ENCODE data around the gene CIP2A. TPM values are rescaled to one million over a fixed set of nuclear protein-coding genes. Genes with fewer than 3 reads are reported as not detected.

The CIP2A gene
- total RNA-seq, 6 donors from 2014 or later, result 1.9 to 7.5 (median 3.8) TPM

- 65 to 74% methylated on average over 1 of the region's 1 CpG for WGBS, 2 donors
- no peaks in the 10 kb centered on the region for H3K4me1 ChIP-seq
These were observed 70.3 kb downstream of the CIP2A start for GRCh38 chr3:108518895-108519294.

DNA sequence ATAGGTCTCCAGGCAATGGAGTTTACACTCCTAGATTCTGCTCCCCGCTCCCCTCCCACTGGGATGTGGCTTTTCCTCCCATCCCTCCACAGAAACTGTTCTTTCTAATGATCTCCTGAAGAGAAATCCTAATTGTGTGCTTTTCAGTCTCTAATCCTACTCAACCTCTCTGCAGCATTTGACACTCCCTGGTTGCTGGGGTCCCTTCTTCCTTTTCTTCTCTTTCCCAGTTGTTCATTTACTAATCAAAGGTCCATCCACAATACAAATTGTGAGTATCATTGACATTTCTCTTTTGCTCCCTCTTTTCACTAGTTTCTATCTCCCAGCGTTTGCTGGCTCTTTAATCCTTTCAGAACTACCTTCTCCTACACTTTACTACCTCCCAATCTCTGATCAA lies 72.4 kb downstream of the CIP2A start:
- TF ChIP-seq CTCF (IDR thresholded peaks at IDR 0.05), result no peak
- TF ChIP-seq POLR2A (IDR thresholded peaks at IDR 0.05), result no peak
- TF ChIP-seq POLR2AphosphoS5 (IDR thresholded peaks at IDR 0.05), result no peak
- TF ChIP-seq EP300 (IDR thresholded peaks at IDR 0.05), result no peak
- Histone ChIP-seq H3K36me3 (no peaks in the 10 kb centered on the region), H3K27me3 (no peaks in the 10 kb centered on the region), H3K9me3 (no peaks in the 10 kb centered on the region), H3K4me1 (no peaks in the 10 kb centered on the region), H3K4me3 (no peak overlapping the region), H3K27ac (no peak overlapping the region)
- 87 to 90% methylated on average over 2 of the region's 2 CpGs for WGBS, 2 donors
- DNase-seq (no peak), ATAC-seq (ENCODE audit: low FRiP score in 2 of 2) (no peak)

More at GRCh38 chr3:108518895-108519294, 70.3 kb downstream of the CIP2A start:
- H3K4me3 ChIP-seq, result no peak overlapping the region
- no peak for ATAC-seq (ENCODE audit: low FRiP score in 2 of 2)
- TF ChIP-seq EP300 (IDR thresholded peaks at IDR 0.05), result no peak
- TF ChIP-seq POLR2AphosphoS5 (IDR thresholded peaks at IDR 0.05), result no peak
- TF ChIP-seq CTCF (IDR thresholded peaks at IDR 0.05), result no peak
- no peak for TF ChIP-seq POLR2A (IDR thresholded peaks at IDR 0.05)
- DNase-seq, result no peak
- H3K27me3 ChIP-seq, result no peaks in the 10 kb centered on the region
- H3K27ac ChIP-seq, result no peak overlapping the region
- H3K36me3 ChIP-seq, result no peaks in the 10 kb centered on the region
- H3K9me3 ChIP-seq, result no peaks in the 10 kb centered on the region

GRCh38 chr3:108513961-108514360 lies 75.3 kb downstream of the CIP2A start:
- Histone ChIP-seq H3K4me1 (no peaks in the 10 kb centered on the region), H3K9me3 (no peaks in the 10 kb centered on the region), H3K27ac (no peak overlapping the region), H3K4me3 (no peak overlapping the region), H3K36me3 (no peaks in the 10 kb centered on the region), H3K27me3 (no peaks in the 10 kb centered on the region)
- DNase-seq (no peak), ATAC-seq (ENCODE audit: low FRiP score in 2 of 2) (no peak)
- TF ChIP-seq POLR2A (IDR thresholded peaks at IDR 0.05), result no peak
- TF ChIP-seq EP300 (IDR thresholded peaks at IDR 0.05), result no peak
- TF ChIP-seq CTCF (IDR thresholded peaks at IDR 0.05), result no peak
- TF ChIP-seq POLR2AphosphoS5 (IDR thresholded peaks at IDR 0.05), result no peak
- WGBS, 2 donors, result 45 to 51% methylated on average over 3 of the region's 3 CpGs

DNA sequence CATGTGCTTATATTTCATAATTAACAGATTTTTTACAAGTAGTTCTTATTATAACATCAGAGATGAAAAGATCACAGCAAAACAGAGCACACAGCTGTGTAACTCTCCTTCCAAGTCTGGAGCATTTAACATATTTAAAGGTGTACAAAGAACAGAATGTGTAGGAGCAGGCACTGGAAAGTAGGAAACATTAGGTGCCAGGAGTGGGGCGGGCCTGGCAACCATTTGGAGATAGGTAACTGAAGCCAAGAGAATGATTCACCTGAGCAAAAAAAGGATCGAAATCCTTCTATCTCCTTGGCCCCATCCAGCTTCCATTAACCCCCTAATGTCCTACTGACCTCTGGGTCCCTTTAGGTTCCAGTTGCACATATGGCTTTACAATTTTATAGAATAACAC lies 76.6 kb downstream of the CIP2A start:
- no peak overlapping the region for H3K4me3 ChIP-seq
- no peak for TF ChIP-seq EP300 (IDR thresholded peaks at IDR 0.05)
- no peak for TF ChIP-seq CTCF (IDR thresholded peaks at IDR 0.05)
- TF ChIP-seq POLR2A (IDR thresholded peaks at IDR 0.05), result no peak
- no peak for TF ChIP-seq POLR2AphosphoS5 (IDR thresholded peaks at IDR 0.05)
- DNase-seq, result no peak

GRCh38 chr3:108511490-108511889 lies 77.7 kb downstream of the CIP2A start:
- Histone ChIP-seq H3K4me1 (no peaks in the 10 kb centered on the region), H3K36me3 (no peaks in the 10 kb centered on the region), H3K27ac (no peak overlapping the region), H3K4me3 (no peak overlapping the region), H3K9me3 (no peaks in the 10 kb centered on the region), H3K27me3 (no peaks in the 10 kb centered on the region)
- ATAC-seq (ENCODE audit: low FRiP score in 2 of 2), result no peak
- no peak for DNase-seq
- TF ChIP-seq POLR2AphosphoS5 (IDR thresholded peaks at IDR 0.05), result no peak
- no peak for TF ChIP-seq EP300 (IDR thresholded peaks at IDR 0.05)
- TF ChIP-seq CTCF (IDR thresholded peaks at IDR 0.05), result no peak

More for the DNA sequence above, 76.6 kb downstream of the CIP2A start:
- Histone ChIP-seq H3K36me3 (no peaks in the 10 kb centered on the region), H3K4me1 (no peaks in the 10 kb centered on the region), H3K27ac (no peak overlapping the region), H3K9me3 (no peaks in the 10 kb centered on the region), H3K27me3 (no peaks in the 10 kb centered on the region)
- WGBS, 2 donors, result 72 to 76% methylated on average over 2 of the region's 2 CpGs
- ATAC-seq (ENCODE audit: low FRiP score in 2 of 2), result no peak
